GM21619 (cell line): ENCODE results near the gene CYP17A1.

ENCODE experiments used
- ATAC-seq: cut with Tn5 transposase; IDR thresholded peaks from one replicate; pipeline ENCODE4 v1.9.1; 2021; ENCODE audit not compliant: unreplicated experiment

The CYP17A1 gene

DNA sequence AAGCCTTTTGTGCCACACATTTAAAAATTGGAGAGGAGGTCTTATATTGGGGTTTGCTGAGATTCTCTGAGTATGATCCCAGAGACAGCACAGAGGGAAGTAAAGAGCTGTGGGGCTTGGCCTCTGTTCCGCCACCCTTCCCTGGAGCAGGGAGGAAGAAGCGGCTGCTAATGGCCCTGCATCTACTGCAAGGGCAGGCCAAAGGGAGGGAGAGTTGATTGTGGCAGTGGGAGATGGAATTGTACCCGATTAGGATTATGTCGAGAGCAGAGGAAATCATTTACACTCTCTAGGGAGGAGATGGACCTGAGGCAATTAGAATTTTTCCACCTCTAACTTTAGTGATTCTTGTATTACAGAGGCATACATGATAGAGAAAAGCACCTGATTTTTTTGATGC, 28.8 kb downstream of the CYP17A1 start:
- no peak for ATAC-seq

- ATAC-seq = no peak
Measured at GRCh38 chr10:102804382-102805055, 32.7 kb downstream of the CYP17A1 start.

- no peak for ATAC-seq
Measured at GRCh38 chr10:102802920-102803534, 34.2 kb downstream of the CYP17A1 start.

GRCh38 chr10:102801978-102802377, 35.2 kb downstream of the CYP17A1 start:
- no peak for ATAC-seq

- no peak for ATAC-seq
Measured at GRCh38 chr10:102801496-102801895, 35.7 kb downstream of the CYP17A1 start.

DNA sequence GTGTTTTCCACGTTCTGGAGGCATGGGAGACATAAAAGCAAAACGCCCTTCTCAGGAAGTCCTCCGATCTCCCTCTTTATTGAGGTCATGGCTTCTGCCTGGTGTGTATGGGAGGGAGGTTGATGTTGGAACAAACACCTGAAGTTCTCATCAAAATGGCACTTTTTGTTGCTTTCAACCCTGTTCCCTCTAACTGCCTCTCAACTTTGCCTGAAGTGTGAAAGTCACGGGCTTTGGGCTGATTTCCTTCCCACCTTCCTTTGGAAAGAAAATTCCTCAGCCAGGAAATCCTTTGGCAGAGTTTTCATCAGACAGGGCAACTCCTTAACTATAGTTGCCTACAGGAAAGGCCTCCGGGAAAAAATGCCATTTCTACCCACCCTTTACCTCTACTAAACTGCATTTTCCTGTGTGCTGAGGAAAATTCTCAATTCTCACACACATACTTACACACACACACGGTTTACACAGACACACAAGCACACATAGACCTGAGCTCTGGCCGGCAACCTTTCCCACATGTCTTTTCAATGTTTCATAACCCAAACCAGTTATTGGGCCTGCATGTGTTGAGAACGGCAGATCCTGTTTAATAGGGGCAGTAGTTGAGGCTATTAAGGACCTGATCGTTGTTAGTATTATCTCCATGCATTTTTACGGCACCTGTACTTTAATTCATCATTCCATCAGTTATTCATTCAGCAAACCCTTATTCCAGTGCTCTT, 36.4 kb downstream of the CYP17A1 start:
- ATAC-seq = no peak

- no peak for ATAC-seq
Measured at GRCh38 chr10:102799691-102800471, 37.3 kb downstream of the CYP17A1 start.

DNA sequence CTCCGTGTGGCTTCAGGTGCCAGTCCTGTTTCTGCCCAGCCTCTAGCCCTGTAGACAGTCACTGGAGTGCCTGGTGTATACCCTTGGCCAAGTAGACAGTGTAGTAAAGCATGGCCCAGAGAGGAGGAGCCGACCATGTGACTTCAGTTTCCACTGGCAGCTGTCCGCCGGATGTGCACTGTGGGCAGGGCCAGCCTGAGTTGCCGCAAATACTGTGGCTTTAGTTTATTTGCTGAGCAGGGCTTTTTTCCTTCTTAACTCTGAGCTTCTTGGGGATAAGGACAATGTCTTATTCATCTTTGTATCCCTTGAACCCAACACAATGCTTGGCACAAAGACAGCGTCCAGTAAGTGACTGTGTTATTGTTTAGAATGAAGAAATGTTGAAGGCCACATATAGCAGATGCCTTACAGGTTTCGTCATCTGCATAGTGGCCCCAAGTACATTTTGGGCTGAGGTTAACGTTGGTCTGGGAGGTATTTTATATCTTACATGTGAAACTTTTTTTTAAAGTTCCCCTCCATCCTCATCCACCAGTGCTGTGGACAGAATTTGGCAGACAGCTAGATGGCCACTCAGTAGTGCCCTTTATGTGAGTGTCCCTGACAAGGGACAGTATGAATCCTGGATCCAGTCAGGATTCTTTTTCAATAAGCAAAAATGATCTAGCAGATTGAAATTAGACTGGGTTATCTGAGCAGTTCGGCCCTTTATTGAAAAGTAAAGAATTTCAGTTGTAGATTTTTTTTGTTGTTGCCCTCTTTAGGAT, 40.6 kb downstream of the CYP17A1 start:
- ATAC-seq = peak; percentile 99

DNA sequence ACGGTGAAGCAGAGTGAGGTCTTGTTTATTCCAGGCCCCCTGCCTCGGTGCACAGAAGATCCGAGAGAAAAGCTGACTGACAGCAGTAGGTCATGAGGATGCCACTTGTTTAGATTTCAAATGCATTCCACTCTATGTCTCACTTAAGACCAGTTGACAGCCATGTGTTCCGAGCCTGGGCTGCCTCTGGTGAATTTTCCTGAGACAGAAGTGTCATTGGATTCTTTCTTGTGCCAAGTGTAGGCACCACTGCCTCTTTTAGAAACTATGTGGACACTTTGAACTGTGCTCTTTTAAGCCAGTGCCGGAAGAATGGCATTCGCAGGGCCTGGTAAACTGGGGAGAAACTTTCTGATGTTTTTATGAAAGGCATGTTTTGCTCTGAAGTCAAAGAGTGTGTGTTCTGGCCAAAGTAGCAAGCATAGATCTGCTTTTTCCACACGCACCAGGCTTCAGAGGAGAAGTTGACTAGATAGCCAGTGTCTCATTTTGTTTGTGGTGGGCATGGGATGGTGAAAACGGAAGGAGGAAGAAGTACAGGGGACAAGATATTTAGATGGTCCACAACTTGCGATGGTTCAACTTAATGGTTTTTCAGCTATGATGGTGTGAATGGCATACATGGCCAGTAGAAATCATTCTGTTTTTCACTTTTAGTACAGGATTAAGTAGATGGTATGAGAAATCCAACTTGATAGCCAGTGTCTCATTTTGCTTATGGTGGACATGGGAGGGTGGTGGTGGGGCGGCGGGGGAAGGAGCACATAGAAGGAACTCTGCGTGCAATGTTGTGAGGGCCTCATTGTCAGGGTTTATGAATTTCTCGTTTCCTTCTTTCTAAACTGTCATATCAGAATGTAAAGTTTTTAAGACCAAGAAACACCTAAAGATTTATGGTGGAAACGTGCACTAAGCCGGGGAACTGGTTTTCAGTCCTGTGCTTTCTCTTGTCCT, 41.5 kb downstream of the CYP17A1 start:
- peak; percentile 15 for ATAC-seq

DNA sequence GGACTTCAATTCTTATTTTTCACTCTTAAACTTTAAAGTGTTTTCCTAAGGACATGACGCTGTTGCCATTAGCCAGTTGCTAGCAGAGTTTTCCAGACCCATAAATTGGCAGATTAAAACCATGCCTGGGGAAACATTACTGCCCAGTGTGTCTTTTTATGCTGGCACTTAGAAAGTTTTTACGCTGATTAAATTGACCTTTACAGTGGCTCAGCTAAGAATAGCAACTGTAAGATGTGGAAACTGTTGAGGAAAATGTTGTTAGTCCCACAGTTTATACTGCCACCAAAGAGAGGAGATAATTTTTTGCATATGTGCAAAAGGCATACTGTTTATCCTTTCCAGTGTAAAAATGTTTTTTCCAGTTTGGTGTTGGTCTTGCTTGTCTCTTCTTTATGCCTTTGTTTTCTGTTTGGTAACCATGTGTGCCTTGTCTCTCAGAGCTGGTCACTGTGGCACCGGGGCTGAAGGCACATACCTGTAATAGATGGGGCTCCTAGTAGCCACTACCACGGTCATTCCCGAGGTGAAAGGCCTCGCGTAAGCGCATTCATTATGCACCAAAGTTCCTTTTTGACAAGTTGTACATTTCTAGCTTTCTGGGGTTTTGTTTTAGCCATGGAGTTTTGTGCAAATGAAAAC, 45.3 kb downstream of the CYP17A1 start:
- ATAC-seq = no peak

DNA sequence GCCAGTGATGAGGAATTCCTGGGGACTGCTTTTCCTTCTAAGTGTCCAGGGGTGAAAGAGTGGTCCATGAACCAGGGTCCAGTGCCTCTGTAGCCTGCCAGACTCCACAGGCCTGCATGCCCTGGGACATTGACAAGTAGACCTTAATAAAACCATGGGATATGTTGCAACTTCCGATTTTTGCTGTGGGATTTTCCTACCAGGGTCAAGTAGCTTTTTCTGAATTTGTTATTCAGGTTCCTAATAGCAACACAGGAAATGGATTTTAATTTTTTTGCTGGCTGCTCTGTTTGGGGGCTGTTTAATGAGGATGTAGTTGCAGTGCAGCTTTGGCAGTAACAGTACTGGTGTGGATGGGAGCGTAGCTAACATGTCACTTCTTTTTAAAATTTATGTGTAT, 51.4 kb downstream of the CYP17A1 start:
- no peak for ATAC-seq

GRCh38 chr10:102783568-102783967, 53.6 kb downstream of the CYP17A1 start:
- ATAC-seq = no peak

DNA sequence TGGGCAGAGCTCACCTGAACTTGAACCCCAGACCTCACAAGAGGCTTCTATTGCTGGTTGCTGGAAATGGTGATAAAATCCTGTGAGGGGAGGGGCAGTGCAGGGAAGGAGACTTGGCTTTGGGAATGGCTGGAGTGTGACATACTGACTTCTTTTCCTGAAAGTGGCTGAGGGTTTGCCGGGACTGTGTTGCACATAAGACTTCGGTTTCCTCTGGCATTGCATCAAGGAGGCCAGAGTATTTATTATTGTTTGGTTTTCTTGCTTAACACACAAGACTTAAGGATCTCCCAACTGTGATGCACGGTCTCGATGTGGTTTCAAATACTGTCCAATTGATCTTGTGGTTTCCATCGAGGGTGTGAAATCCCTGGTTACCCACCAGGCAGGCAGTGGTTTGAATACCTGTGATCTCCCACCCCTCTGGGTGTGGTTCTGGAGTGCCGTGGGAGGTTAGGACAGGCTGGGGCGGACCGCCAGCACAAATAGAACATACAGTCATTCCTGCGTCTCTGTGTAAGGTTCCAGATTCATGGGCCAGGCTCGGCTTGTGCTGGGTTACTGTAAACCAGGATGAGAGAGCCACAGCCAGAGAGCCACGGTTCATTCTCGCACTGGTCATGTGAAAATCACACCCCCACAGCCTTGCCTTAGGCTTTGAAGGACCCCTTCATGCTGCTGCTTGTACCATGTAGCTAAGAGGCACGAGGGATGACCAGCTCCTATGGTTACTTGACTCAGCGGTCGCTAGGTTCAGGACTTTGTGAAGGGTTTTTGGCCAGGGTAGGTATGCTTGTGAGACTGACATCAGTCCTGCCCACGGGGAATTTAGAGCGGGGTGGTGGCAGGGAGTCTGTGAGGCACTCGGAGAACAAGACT, 54.3 kb downstream of the CYP17A1 start:
- ATAC-seq = no peak

DNA sequence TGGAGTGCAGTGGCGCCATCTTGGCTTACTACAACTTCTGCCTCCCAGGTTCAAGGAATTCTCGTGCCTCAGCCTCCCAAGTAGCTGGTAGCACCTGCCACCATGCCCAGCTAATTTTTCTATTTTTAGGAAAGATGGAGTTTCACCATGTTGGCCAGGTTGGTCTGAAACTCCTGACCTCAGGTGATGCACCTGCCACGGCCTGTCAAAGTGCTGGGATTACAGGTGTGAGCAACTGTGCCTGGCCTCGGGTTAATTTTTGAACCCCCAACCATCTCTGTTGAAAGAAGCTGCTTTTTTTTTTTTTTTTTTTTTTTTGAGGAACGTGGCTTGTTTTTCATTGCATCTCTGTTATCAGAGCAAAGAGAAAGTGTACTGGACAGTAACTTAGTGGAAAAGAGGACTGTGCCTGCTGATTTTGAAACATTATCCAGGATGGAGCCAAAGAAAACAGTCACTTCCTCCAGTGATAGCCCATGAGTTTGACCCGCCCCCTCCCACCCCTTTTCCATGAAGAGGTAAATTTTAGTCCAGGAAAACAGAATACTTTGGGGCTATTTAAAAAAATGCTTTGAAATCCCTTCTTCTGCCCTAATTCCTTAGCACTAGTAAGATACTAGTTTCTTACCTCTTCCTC, 55.2 kb downstream of the CYP17A1 start:
- ATAC-seq = no peak

DNA sequence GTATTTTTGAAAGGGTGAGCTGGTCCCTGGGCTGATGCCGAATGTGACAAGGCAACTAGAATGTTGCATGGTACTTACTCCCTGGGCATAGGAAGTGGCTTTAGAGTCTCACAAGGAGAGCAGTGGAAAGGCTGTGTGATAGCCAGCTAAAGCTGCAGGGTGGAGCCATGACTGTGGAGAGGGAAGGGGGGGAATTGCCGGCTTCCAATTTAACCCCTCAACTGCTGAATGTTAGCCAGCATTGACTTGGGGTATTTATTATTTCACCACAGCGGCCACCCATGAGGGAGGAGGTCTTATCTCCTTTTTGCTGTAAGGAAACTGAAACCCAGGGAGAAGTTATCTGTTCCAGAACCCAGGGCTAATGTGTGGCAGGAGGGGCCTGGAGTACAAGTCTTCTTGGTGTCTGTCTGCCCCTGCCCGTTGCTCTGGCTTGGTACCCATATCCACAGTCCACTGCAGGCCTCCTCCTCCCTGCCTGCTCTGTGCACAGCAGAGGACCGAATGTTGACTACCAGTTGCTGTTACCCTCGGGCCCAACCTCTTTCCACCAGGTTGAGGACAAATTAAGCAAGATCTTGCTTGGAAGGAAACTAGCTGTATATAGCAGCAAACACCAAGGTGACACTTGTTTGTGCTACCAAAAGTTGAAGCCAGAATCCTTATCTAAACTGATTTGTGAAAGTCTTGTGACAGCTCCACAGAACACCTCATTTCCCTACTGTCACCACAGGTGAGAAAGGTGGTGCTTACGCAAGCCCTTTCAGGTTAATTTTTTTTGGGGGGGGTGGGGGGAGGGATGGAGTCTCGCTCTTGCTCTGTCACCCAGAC, 55.9 kb downstream of the CYP17A1 start:
- ATAC-seq = no peak
